ENCODE measurements around the gene SRPK2.
"Not testable (repeated sequence)": the region's sequence is repeated elsewhere in the genome, so short reads cannot be mapped to it uniquely, and the experiment has no call there.

SRPK2 gene

GRCh38 chr7:105267244-105267643 is 121.5 kb downstream of the SRPK2 start:
- Mint-ChIP-seq H3K27me3 (no peaks in the 10 kb centered on the region), H3K36me3 (ENCODE audit: low read depth) (no peaks in the 10 kb centered on the region), H3K27ac (no peak overlapping the region), H3K4me1 (ENCODE audit: low read depth) (peaks cover 21% of the 10 kb centered on the region), H3K9me3 (no peaks in the 10 kb centered on the region), H3K4me3 (peak overlapping the region; percentile 10)
- intact Hi-C loops (cut with micrococcal nuclease) = no loop called here

- H3K27ac Mint-ChIP-seq = no peak overlapping the region
- H3K4me3 Mint-ChIP-seq = no peak overlapping the region
- H3K4me1 Mint-ChIP-seq (ENCODE audit: low read depth) = peaks cover 27% of the 10 kb centered on the region
- H3K9me3 Mint-ChIP-seq = peaks cover 9% of the 10 kb centered on the region
- intact Hi-C loops (cut with micrococcal nuclease) = no loop called here
- H3K27me3 Mint-ChIP-seq = no peaks in the 10 kb centered on the region
- H3K36me3 Mint-ChIP-seq (ENCODE audit: low read depth) = peaks cover 10% of the 10 kb centered on the region
Measured at GRCh38 chr7:105264707-105265106, 124.0 kb downstream of the SRPK2 start.

- intact Hi-C loops (cut with micrococcal nuclease) = no loop called here
- Mint-ChIP-seq H3K4me1 (ENCODE audit: low read depth) (peaks cover 32% of the 10 kb centered on the region), H3K27ac (no peak overlapping the region), H3K9me3 (peaks cover 13% of the 10 kb centered on the region), H3K4me3 (no peak overlapping the region), H3K36me3 (ENCODE audit: low read depth) (peaks cover 12% of the 10 kb centered on the region), H3K27me3 (no peaks in the 10 kb centered on the region)
Measured at GRCh38 chr7:105261689-105262088, 127.0 kb downstream of the SRPK2 start.

- H3K27me3 Mint-ChIP-seq; H3K4me3 Mint-ChIP-seq; intact Hi-C loops (cut with micrococcal nuclease); H3K27ac Mint-ChIP-seq: not testable (repeated sequence)
- H3K4me1 Mint-ChIP-seq (ENCODE audit: low read depth) = peaks cover 31% of the 10 kb centered on the region
- peaks cover 12% of the 10 kb centered on the region for H3K36me3 Mint-ChIP-seq (ENCODE audit: low read depth)
- H3K9me3 Mint-ChIP-seq = peaks cover 13% of the 10 kb centered on the region
Measured at GRCh38 chr7:105260201-105260871, 128.4 kb downstream of the SRPK2 start.

- intact Hi-C loops (cut with micrococcal nuclease); H3K27me3 Mint-ChIP-seq; H3K27ac Mint-ChIP-seq; H3K4me3 Mint-ChIP-seq: not testable (repeated sequence)
- Mint-ChIP-seq H3K36me3 (ENCODE audit: low read depth) (peaks cover 12% of the 10 kb centered on the region), H3K9me3 (peaks cover 13% of the 10 kb centered on the region), H3K4me1 (ENCODE audit: low read depth) (peaks cover 22% of the 10 kb centered on the region)
Measured at GRCh38 chr7:105258919-105259318, 129.8 kb downstream of the SRPK2 start.

- intact Hi-C loops (cut with micrococcal nuclease) = no loop called here
- Mint-ChIP-seq H3K9me3 (peaks cover 13% of the 10 kb centered on the region), H3K4me1 (ENCODE audit: low read depth) (peaks cover 23% of the 10 kb centered on the region), H3K27me3 (no peaks in the 10 kb centered on the region), H3K27ac (no peak overlapping the region), H3K36me3 (ENCODE audit: low read depth) (peaks cover 12% of the 10 kb centered on the region), H3K4me3 (no peak overlapping the region)
Measured at GRCh38 chr7:105257338-105257737, 131.4 kb downstream of the SRPK2 start.

GRCh38 chr7:105256761-105257231 is 131.9 kb downstream of the SRPK2 start:
- Mint-ChIP-seq H3K9me3 (peaks cover 13% of the 10 kb centered on the region), H3K27ac (no peak overlapping the region), H3K4me3 (no peak overlapping the region), H3K27me3 (no peaks in the 10 kb centered on the region), H3K36me3 (ENCODE audit: low read depth) (peaks cover 12% of the 10 kb centered on the region), H3K4me1 (ENCODE audit: low read depth) (peaks cover 26% of the 10 kb centered on the region)
- intact Hi-C loops (cut with micrococcal nuclease) = no loop called here

- Mint-ChIP-seq H3K4me1 (ENCODE audit: low read depth) (peaks cover 6% of the 10 kb centered on the region), H3K27ac (no peak overlapping the region), H3K9me3 (no peaks in the 10 kb centered on the region), H3K27me3 (no peaks in the 10 kb centered on the region), H3K36me3 (ENCODE audit: low read depth) (no peaks in the 10 kb centered on the region), H3K4me3 (no peak overlapping the region)
- intact Hi-C loops (cut with micrococcal nuclease) = no loop called here
Measured at GRCh38 chr7:105250706-105251105, 138.0 kb downstream of the SRPK2 start.

GRCh38 chr7:105250239-105250638 is 138.5 kb downstream of the SRPK2 start:
- Mint-ChIP-seq H3K27me3 (no peaks in the 10 kb centered on the region), H3K4me1 (ENCODE audit: low read depth) (peaks cover 6% of the 10 kb centered on the region), H3K4me3 (no peak overlapping the region)

GRCh38 chr7:105249216-105249615 is 139.5 kb downstream of the SRPK2 start:
- Mint-ChIP-seq H3K4me1 (ENCODE audit: low read depth) (peaks cover 6% of the 10 kb centered on the region), H3K27me3 (no peaks in the 10 kb centered on the region)
- intact Hi-C loops (cut with micrococcal nuclease) = no loop called here

More at GRCh38 chr7:105250239-105250638, 138.5 kb downstream of the SRPK2 start:
- Mint-ChIP-seq H3K36me3 (ENCODE audit: low read depth) (no peaks in the 10 kb centered on the region), H3K27ac (no peak overlapping the region), H3K9me3 (no peaks in the 10 kb centered on the region)
- intact Hi-C loops (cut with micrococcal nuclease) = no loop called here

GRCh38 chr7:105246679-105247078 is 142.0 kb downstream of the SRPK2 start:
- no peak overlapping the region for H3K4me3 Mint-ChIP-seq
- no peak overlapping the region for H3K27ac Mint-ChIP-seq
- no peaks in the 10 kb centered on the region for H3K9me3 Mint-ChIP-seq
- peaks cover 12% of the 10 kb centered on the region for H3K36me3 Mint-ChIP-seq (ENCODE audit: low read depth)
- H3K4me1 Mint-ChIP-seq (ENCODE audit: low read depth) = peaks cover 6% of the 10 kb centered on the region
- no peaks in the 10 kb centered on the region for H3K27me3 Mint-ChIP-seq
- intact Hi-C loops (cut with micrococcal nuclease) = no loop called here

More at GRCh38 chr7:105249216-105249615, 139.5 kb downstream of the SRPK2 start:
- H3K27ac Mint-ChIP-seq = no peak overlapping the region
- H3K9me3 Mint-ChIP-seq = no peaks in the 10 kb centered on the region
- no peaks in the 10 kb centered on the region for H3K36me3 Mint-ChIP-seq (ENCODE audit: low read depth)
- H3K4me3 Mint-ChIP-seq = no peak overlapping the region

GRCh38 chr7:105246256-105246655 is 142.5 kb downstream of the SRPK2 start:
- no peaks in the 10 kb centered on the region for H3K27me3 Mint-ChIP-seq
- no peak overlapping the region for H3K4me3 Mint-ChIP-seq
- intact Hi-C loops (cut with micrococcal nuclease) = no loop called here
- H3K36me3 Mint-ChIP-seq (ENCODE audit: low read depth) = peaks cover 12% of the 10 kb centered on the region
- H3K27ac Mint-ChIP-seq = no peak overlapping the region
- H3K9me3 Mint-ChIP-seq = no peaks in the 10 kb centered on the region
- H3K4me1 Mint-ChIP-seq (ENCODE audit: low read depth) = peaks cover 10% of the 10 kb centered on the region

- intact Hi-C loops (cut with micrococcal nuclease) = no loop called here
- no peaks in the 10 kb centered on the region for H3K27me3 Mint-ChIP-seq
- peaks cover 15% of the 10 kb centered on the region for H3K4me1 Mint-ChIP-seq (ENCODE audit: low read depth)
- no peak overlapping the region for H3K4me3 Mint-ChIP-seq
- no peak overlapping the region for H3K27ac Mint-ChIP-seq
- H3K9me3 Mint-ChIP-seq = no peaks in the 10 kb centered on the region
- peaks cover 12% of the 10 kb centered on the region for H3K36me3 Mint-ChIP-seq (ENCODE audit: low read depth)
Measured at GRCh38 chr7:105245398-105246114, 143.2 kb downstream of the SRPK2 start.

GRCh38 chr7:105244594-105244993 is 144.1 kb downstream of the SRPK2 start:
- Mint-ChIP-seq H3K27me3 (no peaks in the 10 kb centered on the region), H3K9me3 (no peaks in the 10 kb centered on the region), H3K4me1 (ENCODE audit: low read depth) (peaks cover 16% of the 10 kb centered on the region), H3K27ac (no peak overlapping the region), H3K36me3 (ENCODE audit: low read depth) (peaks cover 12% of the 10 kb centered on the region), H3K4me3 (no peak overlapping the region)
- intact Hi-C loops (cut with micrococcal nuclease) = no loop called here
